Occipital lobe (tissue), 2 donors: Measurements from ENCODE around the gene SENP6. TPM values are rescaled to one million over a fixed set of nuclear protein-coding genes. Genes with fewer than 3 reads are reported as not detected.
"Not testable (repeated sequence)": the region's sequence is repeated elsewhere in the genome, so short reads cannot be mapped to it uniquely, and the experiment has no call there.

Source experiments
- DNase-seq: peaks from one replicate; lab custom pipeline; 2025; lab: John Stamatoyannopoulos, UW
- total RNA-seq: library from RNA; depleted of rRNA; stranded (reverse); fragments of >200 nt; gene quantifications from one replicate; pipeline ENCODE4 v1.2.3, GENCODE V29; 2014

The SENP6 gene
- total RNA-seq: 353 TPM

- peak; percentile 81 for DNase-seq
Observed at GRCh38 chr6:75601304-75602245, at the start of gene SENP6. TSS of gene SENP6 (plus strand) at chr6:75601880. CDS start at chr6:75602525, 645 bp downstream.

GRCh38 chr6:75556240-75556639, 45.4 kb upstream of the SENP6 start:
- DNase-seq: no peak

GRCh38 chr6:75557068-75557467, 44.6 kb upstream of the SENP6 start:
- DNase-seq: no peak

GRCh38 chr6:75563032-75563431, 38.6 kb upstream of the SENP6 start:
- no peak for DNase-seq

- no peak for DNase-seq
Observed at GRCh38 chr6:75566137-75566767, 35.4 kb upstream of the SENP6 start.

GRCh38 chr6:75568100-75568499, 33.6 kb upstream of the SENP6 start:
- DNase-seq: no peak

- DNase-seq: no peak
Observed at GRCh38 chr6:75568965-75569364, 32.7 kb upstream of the SENP6 start.

GRCh38 chr6:75570671-75571070, 31.0 kb upstream of the SENP6 start:
- not testable (repeated sequence) for DNase-seq

GRCh38 chr6:75572072-75572471, 29.6 kb upstream of the SENP6 start:
- no peak for DNase-seq

- DNase-seq: no peak
Observed at GRCh38 chr6:75579951-75580350, 21.7 kb upstream of the SENP6 start.

- DNase-seq: no peak
Observed at GRCh38 chr6:75581231-75581630, 20.4 kb upstream of the SENP6 start.

GRCh38 chr6:75584552-75584951, 17.1 kb upstream of the SENP6 start:
- DNase-seq: not testable (repeated sequence)

GRCh38 chr6:75588948-75589347, 12.7 kb upstream of the SENP6 start:
- no peak for DNase-seq

GRCh38 chr6:75590370-75590769, 11.3 kb upstream of the SENP6 start:
- DNase-seq: no peak

GRCh38 chr6:75596380-75596779, 5.3 kb upstream of the SENP6 start:
- DNase-seq: not testable (repeated sequence)

GRCh38 chr6:75600768-75601167, 912 bp upstream of the SENP6 start:
- no peak for DNase-seq

GRCh38 chr6:75602246-75603105, 796 bp downstream of the SENP6 start:
- peak; percentile 65 for DNase-seq

- no peak for DNase-seq
Observed at GRCh38 chr6:75603106-75603420, 1.4 kb downstream of the SENP6 start.

GRCh38 chr6:75604294-75604693, 2.6 kb downstream of the SENP6 start:
- DNase-seq: no peak

- DNase-seq: no peak
Observed at GRCh38 chr6:75605635-75606034, 4.0 kb downstream of the SENP6 start.

GRCh38 chr6:75608304-75608703, 6.6 kb downstream of the SENP6 start:
- DNase-seq: no peak

GRCh38 chr6:75608956-75609533, 7.4 kb downstream of the SENP6 start:
- DNase-seq: no peak
